GM12892 (cell line): ENCODE measurements around the gene ENDOU.

Experiments used
- POLR2A ChIP-seq: IDR thresholded peaks from 2 replicates; pipeline ENCODE4 v1.6.1; 2011; ENCODE audit warnings: low read depth, low read length, control low read depth
- POLR2AphosphoS5 ChIP-seq: IDR thresholded peaks from 2 replicates; pipeline ENCODE4 v1.6.1; 2011; ENCODE audit warnings: low read depth, low read length, control low read depth

GRCh38 chr12:47745485-47746041 lies 20.3 kb upstream of the ENDOU start:
- TF ChIP-seq POLR2A (no peak), POLR2AphosphoS5 (no peak)
